GM12864 (cell line): ENCODE results near the gene OTOGL.

Source experiments
- DNase-seq: peaks from one replicate; pipeline ENCODE4 v3.0.0-alpha.2; 2011; ENCODE audit warnings: low read depth
- H3K4me3 ChIP-seq: 2 replicates; pipeline ENCODE4 v1.5.1; 2011; ENCODE audit warnings: mild to moderate bottlenecking, low read depth, low read length, control low read depth
- CTCF ChIP-seq: IDR thresholded peaks from 2 replicates; pipeline ENCODE4 v1.5.1; 2011; ENCODE audit warnings: low read depth, mild to moderate bottlenecking, moderate library complexity, low read length, control low read depth, inconsistent platforms; ENCODE audit errors: missing control alignments

OTOGL gene

DNA sequence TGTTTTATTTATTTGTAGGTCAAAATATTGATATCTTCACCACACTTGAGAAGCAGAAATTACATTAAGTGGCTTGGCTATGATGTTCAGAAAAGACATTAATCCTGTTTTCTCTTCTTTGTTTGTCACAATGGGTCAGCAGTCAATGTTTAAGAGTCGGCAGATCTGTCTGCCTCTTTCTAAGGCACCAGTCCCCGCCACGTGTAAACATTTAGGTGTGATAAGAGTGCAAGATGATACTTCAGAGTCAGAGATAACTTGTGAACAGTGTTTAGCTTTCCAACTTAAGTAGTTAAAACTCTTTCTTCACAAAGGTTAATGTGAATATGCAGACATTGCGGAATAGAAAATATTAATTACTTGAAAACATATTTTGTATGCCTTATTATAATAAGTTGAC is 160.9 kb downstream of the OTOGL start:
- H3K4me3 ChIP-seq = no peak overlapping the region
- no peak for DNase-seq
- TF ChIP-seq CTCF = no peak

GRCh38 chr12:80261403-80261802 is 162.1 kb downstream of the OTOGL start:
- H3K4me3 ChIP-seq = no peak overlapping the region
- no peak for DNase-seq
- TF ChIP-seq CTCF = no peak

DNA sequence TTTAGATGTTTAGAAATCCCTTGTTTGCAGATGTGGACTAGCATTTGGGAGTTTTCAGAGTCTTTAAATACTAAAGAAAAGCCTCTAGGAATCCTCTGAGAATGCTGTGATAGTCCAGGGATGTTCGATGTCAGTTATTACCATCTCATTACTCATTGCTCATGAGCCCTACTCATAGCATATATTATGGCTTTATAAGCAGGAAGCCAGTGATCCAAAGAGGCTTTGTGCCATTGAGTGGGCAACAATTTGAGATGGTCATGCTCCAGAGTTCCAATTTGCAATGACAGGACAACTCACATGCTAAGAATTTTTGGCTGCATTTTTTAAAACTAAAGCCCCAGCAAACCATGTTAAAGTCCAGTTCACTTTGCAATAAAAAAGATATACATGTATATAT is 163.0 kb downstream of the OTOGL start:
- H3K4me3 ChIP-seq = no peak overlapping the region
- TF ChIP-seq CTCF = no peak
- no peak for DNase-seq

DNA sequence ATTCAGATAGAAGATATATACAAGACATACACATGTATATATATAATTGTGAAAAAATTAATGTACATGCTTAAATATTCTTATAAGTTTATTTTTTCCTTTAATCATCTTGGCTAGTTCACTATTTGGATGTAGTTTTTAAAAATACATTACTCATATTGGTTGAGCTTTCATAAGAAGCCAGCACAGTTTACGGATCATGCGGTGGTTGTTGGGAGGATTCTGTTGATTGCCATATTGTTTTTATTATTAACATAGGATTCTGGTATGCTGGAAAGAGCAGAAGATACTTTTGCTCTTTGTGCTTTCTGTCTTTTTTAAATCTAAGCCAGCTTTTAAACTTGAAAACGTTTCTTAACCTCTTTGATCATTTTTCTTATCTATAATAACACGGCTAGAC is 163.4 kb downstream of the OTOGL start:
- no peak for TF ChIP-seq CTCF
- DNase-seq = no peak
- no peak overlapping the region for H3K4me3 ChIP-seq

DNA sequence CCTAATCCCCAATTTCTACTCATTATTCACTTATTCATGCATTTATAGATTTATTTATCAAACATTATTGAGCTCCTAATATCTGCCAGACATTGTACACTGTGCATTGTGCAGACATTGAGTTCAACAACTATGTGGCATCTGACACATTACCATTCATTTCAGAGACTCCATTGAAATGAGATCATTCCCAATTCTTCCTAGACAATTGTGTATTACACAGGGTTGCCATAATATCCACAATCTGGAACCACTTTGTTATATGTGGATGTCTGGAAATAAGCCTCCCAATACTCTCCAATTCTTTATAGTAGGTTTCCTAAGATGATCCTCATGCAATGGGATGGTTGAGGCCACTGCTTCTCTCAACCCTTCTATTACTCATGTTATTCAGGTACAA is 165.0 kb downstream of the OTOGL start:
- TF ChIP-seq CTCF = no peak
- no peak for DNase-seq
- H3K4me3 ChIP-seq = no peak overlapping the region

GRCh38 chr12:80264891-80265290 is 165.6 kb downstream of the OTOGL start:
- no peak overlapping the region for H3K4me3 ChIP-seq
- TF ChIP-seq CTCF = no peak
- no peak for DNase-seq

- H3K4me3 ChIP-seq = no peak overlapping the region
- DNase-seq = no peak
- TF ChIP-seq CTCF = no peak
Observed at GRCh38 chr12:80268924-80269749, 169.8 kb downstream of the OTOGL start.
